DMS79 (cell line): ENCODE results near the gene PPM1K.

ENCODE experiments used
- DNase-seq: peaks from one replicate; lab custom pipeline; 2025; lab: John Stamatoyannopoulos, UW

PPM1K gene

DNA sequence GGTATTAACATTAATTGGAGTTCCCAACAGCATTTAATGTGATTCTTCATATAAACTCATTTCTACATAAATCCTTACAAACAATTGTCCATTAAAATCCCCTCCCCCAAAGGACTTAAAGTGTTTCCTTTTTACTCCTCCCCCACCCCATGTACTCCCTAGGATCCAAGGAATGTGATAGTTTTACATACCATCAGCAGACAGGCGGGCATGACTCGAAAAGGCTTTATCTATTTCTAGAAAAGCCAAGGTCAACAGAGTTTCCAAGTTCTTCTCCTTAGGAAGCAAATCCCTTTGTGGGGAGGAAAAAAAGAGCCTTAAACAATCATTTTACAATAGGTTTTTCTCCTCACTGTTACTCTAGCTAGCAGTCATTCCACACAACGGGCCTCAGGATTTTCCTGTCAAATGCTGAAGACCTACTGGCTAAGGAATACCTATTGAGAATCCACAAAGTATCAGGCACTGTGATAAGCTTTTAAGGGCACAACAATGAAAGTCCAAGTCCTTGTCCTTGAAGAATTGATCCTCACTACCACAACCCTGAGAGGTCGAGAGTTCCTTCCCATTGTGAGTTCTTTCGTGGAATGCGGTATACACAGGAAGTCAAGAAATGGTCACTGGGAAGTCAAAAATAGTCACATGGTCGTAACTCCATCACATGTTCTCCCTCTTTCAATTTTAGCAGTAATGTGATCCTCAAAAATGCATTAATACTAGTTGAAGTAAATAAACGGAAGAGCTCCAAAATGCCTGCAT lies 7.2 kb downstream of the PPM1K start:
- no peak for DNase-seq

DNA sequence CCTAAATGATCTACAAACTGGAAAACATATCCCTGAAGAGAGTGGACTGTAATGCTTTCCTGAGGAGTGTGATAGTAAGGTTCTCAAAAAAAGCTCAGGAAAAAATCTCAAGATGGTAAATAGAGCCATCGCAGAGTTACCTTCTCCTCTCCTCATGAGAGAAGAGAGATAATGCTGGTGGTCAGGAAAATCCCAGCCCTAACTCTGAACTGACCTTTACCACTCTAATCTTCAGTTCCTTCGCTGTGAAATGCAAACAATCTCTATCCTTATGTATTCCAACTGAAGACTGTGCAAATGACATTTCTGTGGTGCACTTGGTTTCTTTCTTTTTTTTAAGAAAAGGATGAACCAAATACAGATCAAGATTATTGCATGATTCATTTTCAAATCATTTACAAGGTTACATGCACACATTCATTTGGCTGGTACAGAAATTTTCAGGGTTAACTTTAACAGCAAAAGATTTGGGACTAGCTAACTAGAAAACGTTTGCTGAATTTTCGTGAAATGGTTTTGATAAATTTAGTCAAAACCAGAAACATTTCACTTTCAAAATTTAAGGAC lies 8.3 kb downstream of the PPM1K start:
- no peak for DNase-seq

- no peak for DNase-seq
These were observed 8.8 kb downstream of the PPM1K start for GRCh38 chr4:88275516-88275915.

DNA sequence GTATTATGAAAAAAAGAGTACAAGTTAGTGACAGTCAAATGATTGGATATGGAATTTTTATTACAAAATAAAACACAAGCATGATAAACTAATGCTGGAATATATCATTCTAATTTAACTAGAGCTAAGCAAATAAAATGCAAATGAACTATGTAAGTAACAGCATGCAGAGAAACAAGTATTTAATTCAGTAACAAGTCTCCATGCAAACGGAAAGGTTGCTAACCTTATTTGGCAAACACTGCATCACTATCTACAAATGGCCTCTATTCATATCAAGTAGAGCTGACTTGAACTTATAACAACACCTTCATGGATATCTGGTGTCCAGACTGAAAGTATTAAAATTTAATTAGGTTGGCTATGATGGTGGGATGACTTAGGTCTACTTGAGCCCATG lies 15.4 kb downstream of the PPM1K start:
- DNase-seq, result no peak

DNA sequence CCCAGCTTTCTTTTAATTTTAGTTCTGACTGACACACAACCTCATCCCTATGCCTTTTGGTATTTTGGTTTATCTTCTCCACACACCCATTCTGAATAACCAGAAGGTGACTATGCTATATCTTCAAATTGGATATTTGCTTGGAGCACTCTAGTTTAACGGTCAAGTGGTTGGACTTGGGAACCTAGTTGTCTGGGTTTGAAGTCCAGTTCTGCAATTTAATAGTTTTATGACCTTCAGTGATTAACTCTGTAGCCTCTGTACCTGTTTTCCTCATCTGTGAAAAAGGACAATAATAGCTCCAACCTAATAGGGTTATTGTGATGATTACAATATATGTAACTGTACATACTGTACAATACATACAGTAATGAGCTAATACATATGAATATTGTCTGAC lies 20.0 kb downstream of the PPM1K start:
- DNase-seq, result no peak

DNA sequence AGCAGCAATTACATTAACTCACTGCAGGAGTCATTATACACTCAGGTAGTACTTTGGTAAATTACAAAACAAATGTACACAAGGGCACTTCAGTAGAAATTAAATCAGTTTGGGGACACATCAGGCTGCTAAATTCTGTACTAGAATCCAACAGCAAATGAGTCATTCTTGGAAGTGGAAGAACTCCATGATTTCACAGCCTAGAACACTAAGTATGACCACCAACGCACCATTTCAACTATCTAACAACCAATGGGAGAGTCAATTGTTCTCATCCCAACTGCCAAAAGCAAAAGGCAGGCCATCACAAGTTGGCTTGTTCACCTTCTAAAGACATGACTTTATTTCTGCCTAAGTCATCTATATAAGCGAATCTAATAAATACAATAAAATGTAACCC lies 26.6 kb downstream of the PPM1K start:
- no peak for DNase-seq

GRCh38 chr4:88255111-88255510 lies 29.2 kb downstream of the PPM1K start:
- DNase-seq, result no peak

GRCh38 chr4:88251924-88252323 lies 32.4 kb downstream of the PPM1K start:
- no peak for DNase-seq

DNA sequence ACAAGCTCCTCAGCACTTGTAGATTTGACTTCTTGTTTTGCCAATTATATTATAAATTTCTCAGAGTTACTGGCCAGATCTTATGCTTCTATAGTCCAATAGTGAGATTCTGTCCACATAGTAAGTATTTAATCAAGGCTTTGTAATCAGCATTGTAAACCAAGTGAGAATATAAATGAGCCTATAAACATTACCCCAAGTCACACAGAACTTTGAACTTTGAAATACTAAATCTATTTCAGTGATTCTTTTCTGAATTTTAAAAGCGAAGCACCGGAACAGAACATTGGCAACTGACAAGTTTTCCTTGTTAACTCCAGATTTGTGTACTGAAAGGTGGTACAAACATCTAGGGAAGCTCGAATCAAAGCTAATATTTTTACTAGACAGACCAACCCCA lies 37.2 kb downstream of the PPM1K start:
- DNase-seq, result no peak

GRCh38 chr4:88246600-88246999 lies 37.8 kb downstream of the PPM1K start:
- no peak for DNase-seq

DNA sequence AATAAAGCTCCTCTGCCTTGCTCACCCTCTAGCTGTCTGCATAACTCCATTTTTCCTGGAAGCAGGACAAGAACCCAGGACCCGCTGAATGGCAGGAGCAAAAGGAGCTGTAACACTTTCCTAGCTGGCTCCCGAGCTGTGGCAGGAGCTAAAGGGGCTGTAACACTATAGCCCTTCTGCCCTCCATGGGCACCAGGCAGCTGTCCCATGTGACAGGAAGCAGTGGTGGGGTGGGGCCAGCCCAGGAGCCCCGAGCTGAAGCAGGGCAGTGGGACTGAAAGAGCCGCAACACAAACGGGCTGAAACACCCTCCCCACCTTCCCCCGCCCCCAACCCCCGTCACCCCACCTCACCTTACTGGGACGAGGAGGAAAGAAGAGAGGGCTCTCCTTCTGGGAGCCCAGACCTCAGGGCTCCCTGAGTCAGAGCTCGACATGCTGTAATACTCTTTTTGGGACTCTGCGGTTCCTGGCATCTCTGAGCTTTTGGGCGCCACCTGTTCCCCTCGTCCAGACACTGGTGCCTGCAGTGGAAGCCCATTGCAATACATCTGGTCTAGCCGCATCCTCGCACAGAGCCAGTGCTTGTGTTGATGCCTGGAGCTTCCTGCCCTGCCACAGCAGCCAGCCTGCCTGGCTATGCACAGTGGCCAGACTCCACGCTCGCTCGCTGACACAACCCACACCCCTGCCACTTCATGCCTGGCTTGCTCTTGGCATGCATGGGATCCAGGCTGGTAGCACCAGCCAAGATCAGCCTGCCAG lies 39.4 kb downstream of the PPM1K start:
- no peak for DNase-seq

DNA sequence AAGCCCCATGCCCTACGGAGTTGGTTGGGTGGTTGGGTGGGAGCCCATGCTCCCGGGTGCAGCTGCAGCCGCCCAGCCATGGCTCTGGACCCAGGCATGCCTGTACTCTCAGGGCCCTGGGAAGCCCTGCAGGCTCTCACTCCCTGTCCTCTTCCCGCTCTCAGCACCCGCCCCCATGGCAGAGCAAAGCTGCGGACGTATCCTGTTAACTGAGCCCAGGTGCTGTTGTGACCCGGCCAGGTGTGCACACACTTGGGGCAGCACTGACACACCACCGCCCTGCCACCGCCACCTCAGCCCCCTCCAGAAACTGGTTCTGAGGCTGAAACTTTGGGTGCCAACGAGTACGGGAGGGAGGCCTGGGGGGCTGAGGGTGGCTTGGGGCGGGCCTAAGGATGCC lies 40.3 kb downstream of the PPM1K start:
- no peak for DNase-seq

GRCh38 chr4:88242144-88242543 lies 42.2 kb downstream of the PPM1K start:
- peak; percentile 2 for DNase-seq

- DNase-seq, result no peak
These were observed 44.1 kb downstream of the PPM1K start for GRCh38 chr4:88240297-88240714.

DNA sequence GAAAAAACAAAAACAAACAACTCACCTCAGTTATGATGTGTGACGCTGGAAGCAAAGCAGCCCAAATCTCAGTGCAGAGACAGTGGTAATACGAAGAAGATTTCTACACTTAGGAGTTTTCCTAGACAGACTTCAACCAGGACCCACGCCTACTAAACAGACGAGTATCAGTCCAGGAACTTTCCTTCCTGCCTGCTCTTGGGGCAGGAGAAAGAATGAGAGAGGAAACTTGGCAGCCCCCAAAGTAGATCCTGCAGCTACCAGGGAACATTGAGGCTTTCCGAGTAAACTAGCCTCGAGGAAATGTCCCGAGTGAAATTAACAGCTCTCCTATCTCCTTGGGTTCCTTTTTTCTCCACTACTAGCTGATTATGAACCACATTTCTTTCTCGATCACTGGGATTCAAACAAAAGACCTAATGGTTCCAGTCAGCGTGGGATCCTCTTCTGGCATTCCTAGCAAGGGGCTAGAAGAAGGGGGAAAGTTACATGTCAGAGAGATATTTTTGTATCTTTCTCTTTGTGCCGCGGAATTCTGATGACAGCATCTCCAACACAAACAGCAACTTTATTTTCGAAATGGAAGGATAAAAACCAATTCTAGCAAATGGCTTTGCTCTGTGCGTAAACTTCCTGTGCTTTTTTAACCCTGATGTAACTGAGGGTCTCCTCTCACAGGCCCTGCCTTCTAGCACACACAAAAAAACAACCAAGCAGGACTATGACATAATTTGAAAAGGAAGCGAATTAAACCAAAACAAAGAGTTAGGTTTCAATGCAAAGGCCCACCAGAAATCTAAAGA lies 53.2 kb downstream of the PPM1K start:
- no peak for DNase-seq

- no peak for DNase-seq
These were observed 53.9 kb downstream of the PPM1K start for GRCh38 chr4:88230461-88230891.

- DNase-seq, result no peak
These were observed 56.6 kb downstream of the PPM1K start for GRCh38 chr4:88227734-88228133.

GRCh38 chr4:88226143-88226542 lies 58.2 kb downstream of the PPM1K start:
- DNase-seq, result no peak

GRCh38 chr4:88225232-88226105 lies 58.9 kb downstream of the PPM1K start:
- no peak for DNase-seq

GRCh38 chr4:88223516-88223915 lies 60.8 kb downstream of the PPM1K start:
- DNase-seq, result no peak

DNA sequence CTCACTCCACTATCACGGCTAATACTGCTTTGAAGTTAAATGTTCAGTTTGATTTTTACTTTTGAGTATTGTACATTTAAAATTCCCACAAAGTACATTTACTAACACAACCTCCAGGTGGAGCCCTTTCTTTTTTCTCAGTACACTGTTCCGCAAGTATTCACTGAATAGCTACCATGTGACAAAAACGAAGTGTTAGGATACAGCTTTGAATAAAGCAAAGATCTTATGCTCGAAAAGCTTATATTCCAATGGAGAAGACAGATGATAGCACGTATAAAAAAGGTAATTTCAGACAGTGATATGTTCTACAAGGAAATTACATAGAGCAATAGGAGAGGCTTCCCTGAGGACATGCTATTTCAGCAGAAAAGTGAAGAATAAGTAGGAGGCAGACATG lies 65.3 kb downstream of the PPM1K start:
- no peak for DNase-seq
